Activated naive CD4-positive, alpha-beta T cell treated with anti-CD3 and anti-CD28 coated beads, Interleukin-2, amount 50 U/mL, for 24 hours (primary cell): ENCODE data around the gene SLC4A4.

ENCODE experiments used
- H3K27ac Mint-ChIP-seq: one replicate; pipeline ENCODE4 v1.8.0; 2021; ENCODE audit warnings: mild to moderate bottlenecking, mixed read lengths
- H3K27me3 Mint-ChIP-seq: one replicate; pipeline ENCODE4 v1.8.0; 2021; ENCODE audit warnings: mixed read lengths
- H3K36me3 Mint-ChIP-seq: one replicate; pipeline ENCODE4 v1.8.0; 2021; ENCODE audit warnings: mixed read lengths
- H3K4me1 Mint-ChIP-seq: one replicate; pipeline ENCODE4 v1.8.0; 2021; ENCODE audit warnings: mixed read lengths
- H3K4me3 Mint-ChIP-seq: one replicate; pipeline ENCODE4 v1.8.0; 2021; ENCODE audit warnings: mild to moderate bottlenecking, mixed read lengths
- H3K9me3 Mint-ChIP-seq: one replicate; pipeline ENCODE4 v1.8.0; 2021; ENCODE audit warnings: mixed read lengths

Gene SLC4A4

GRCh38 chr4:71466775-71467174 is 128.0 kb downstream of the SLC4A4 start:
- no peak overlapping the region for H3K27ac Mint-ChIP-seq
- H3K27me3 Mint-ChIP-seq: peaks cover 2% of the 10 kb centered on the region
- no peaks in the 10 kb centered on the region for H3K4me1 Mint-ChIP-seq
- no peak overlapping the region for H3K4me3 Mint-ChIP-seq
- H3K9me3 Mint-ChIP-seq: no peaks in the 10 kb centered on the region
- H3K36me3 Mint-ChIP-seq: no peaks in the 10 kb centered on the region

GRCh38 chr4:71468116-71468710 is 129.4 kb downstream of the SLC4A4 start:
- H3K4me1 Mint-ChIP-seq: no peaks in the 10 kb centered on the region
- no peaks in the 10 kb centered on the region for H3K36me3 Mint-ChIP-seq
- H3K27ac Mint-ChIP-seq: no peak overlapping the region
- H3K9me3 Mint-ChIP-seq: no peaks in the 10 kb centered on the region
- no peak overlapping the region for H3K4me3 Mint-ChIP-seq
- H3K27me3 Mint-ChIP-seq: peaks cover 2% of the 10 kb centered on the region

GRCh38 chr4:71469541-71469940 is 130.7 kb downstream of the SLC4A4 start:
- H3K36me3 Mint-ChIP-seq: no peaks in the 10 kb centered on the region
- no peaks in the 10 kb centered on the region for H3K4me1 Mint-ChIP-seq
- no peaks in the 10 kb centered on the region for H3K9me3 Mint-ChIP-seq
- H3K27me3 Mint-ChIP-seq: peaks cover 2% of the 10 kb centered on the region
- no peak overlapping the region for H3K4me3 Mint-ChIP-seq
- H3K27ac Mint-ChIP-seq: no peak overlapping the region

- Mint-ChIP-seq H3K4me1 (no peaks in the 10 kb centered on the region), H3K27me3 (peaks cover 2% of the 10 kb centered on the region), H3K9me3 (no peaks in the 10 kb centered on the region), H3K27ac (no peak overlapping the region), H3K4me3 (no peak overlapping the region), H3K36me3 (no peaks in the 10 kb centered on the region)
Measured at GRCh38 chr4:71470524-71470923, 131.7 kb downstream of the SLC4A4 start.

GRCh38 chr4:71472946-71473345 is 134.1 kb downstream of the SLC4A4 start:
- Mint-ChIP-seq H3K4me3 (no peak overlapping the region), H3K4me1 (no peaks in the 10 kb centered on the region), H3K27ac (no peak overlapping the region), H3K36me3 (no peaks in the 10 kb centered on the region), H3K27me3 (peaks cover 2% of the 10 kb centered on the region), H3K9me3 (peaks cover 5% of the 10 kb centered on the region)

GRCh38 chr4:71473541-71474240 is 134.9 kb downstream of the SLC4A4 start:
- Mint-ChIP-seq H3K27me3 (peaks cover 2% of the 10 kb centered on the region), H3K4me1 (no peaks in the 10 kb centered on the region), H3K9me3 (peaks cover 5% of the 10 kb centered on the region), H3K4me3 (no peak overlapping the region), H3K27ac (no peak overlapping the region), H3K36me3 (no peaks in the 10 kb centered on the region)

GRCh38 chr4:71474731-71475130 is 135.9 kb downstream of the SLC4A4 start:
- Mint-ChIP-seq H3K27ac (no peak overlapping the region), H3K4me1 (no peaks in the 10 kb centered on the region), H3K9me3 (peaks cover 5% of the 10 kb centered on the region), H3K36me3 (no peaks in the 10 kb centered on the region), H3K4me3 (no peak overlapping the region), H3K27me3 (peaks cover 2% of the 10 kb centered on the region)

- Mint-ChIP-seq H3K36me3 (no peaks in the 10 kb centered on the region), H3K9me3 (peaks cover 5% of the 10 kb centered on the region), H3K27ac (no peak overlapping the region), H3K4me3 (no peak overlapping the region), H3K4me1 (no peaks in the 10 kb centered on the region), H3K27me3 (no peaks in the 10 kb centered on the region)
Measured at GRCh38 chr4:71476240-71476639, 137.4 kb downstream of the SLC4A4 start.

GRCh38 chr4:71486550-71487343 is 147.9 kb downstream of the SLC4A4 start:
- no peak overlapping the region for H3K27ac Mint-ChIP-seq
- no peak overlapping the region for H3K4me3 Mint-ChIP-seq
- peaks cover 4% of the 10 kb centered on the region for H3K9me3 Mint-ChIP-seq
- H3K4me1 Mint-ChIP-seq: no peaks in the 10 kb centered on the region
- H3K27me3 Mint-ChIP-seq: peaks cover 4% of the 10 kb centered on the region
- no peaks in the 10 kb centered on the region for H3K36me3 Mint-ChIP-seq

GRCh38 chr4:71487344-71487920 is 148.6 kb downstream of the SLC4A4 start:
- no peak overlapping the region for H3K4me3 Mint-ChIP-seq

GRCh38 chr4:71494539-71494938 is 155.7 kb downstream of the SLC4A4 start:
- Mint-ChIP-seq H3K9me3 (no peaks in the 10 kb centered on the region), H3K4me3 (no peak overlapping the region), H3K36me3 (no peaks in the 10 kb centered on the region), H3K27me3 (peaks cover 3% of the 10 kb centered on the region), H3K27ac (no peak overlapping the region), H3K4me1 (no peaks in the 10 kb centered on the region)

More at GRCh38 chr4:71487344-71487920, 148.6 kb downstream of the SLC4A4 start:
- Mint-ChIP-seq H3K36me3 (no peaks in the 10 kb centered on the region), H3K9me3 (peaks cover 4% of the 10 kb centered on the region), H3K4me1 (no peaks in the 10 kb centered on the region), H3K27me3 (peaks cover 6% of the 10 kb centered on the region), H3K27ac (no peak overlapping the region)

- Mint-ChIP-seq H3K4me3 (no peak overlapping the region), H3K27me3 (peaks cover 3% of the 10 kb centered on the region), H3K27ac (no peak overlapping the region), H3K4me1 (no peaks in the 10 kb centered on the region), H3K9me3 (no peaks in the 10 kb centered on the region), H3K36me3 (no peaks in the 10 kb centered on the region)
Measured at GRCh38 chr4:71495454-71495853, 156.6 kb downstream of the SLC4A4 start.

GRCh38 chr4:71497078-71497477 is 158.3 kb downstream of the SLC4A4 start:
- H3K27ac Mint-ChIP-seq: no peak overlapping the region
- no peaks in the 10 kb centered on the region for H3K4me1 Mint-ChIP-seq
- H3K36me3 Mint-ChIP-seq: no peaks in the 10 kb centered on the region
- H3K27me3 Mint-ChIP-seq: peaks cover 3% of the 10 kb centered on the region
- no peaks in the 10 kb centered on the region for H3K9me3 Mint-ChIP-seq
- no peak overlapping the region for H3K4me3 Mint-ChIP-seq

- H3K4me3 Mint-ChIP-seq: no peak overlapping the region
- H3K36me3 Mint-ChIP-seq: no peaks in the 10 kb centered on the region
- no peaks in the 10 kb centered on the region for H3K9me3 Mint-ChIP-seq
- H3K4me1 Mint-ChIP-seq: no peaks in the 10 kb centered on the region
- no peak overlapping the region for H3K27ac Mint-ChIP-seq
- H3K27me3 Mint-ChIP-seq: peaks cover 3% of the 10 kb centered on the region
Measured at GRCh38 chr4:71498002-71498401, 159.2 kb downstream of the SLC4A4 start.

- peaks cover 1% of the 10 kb centered on the region for H3K27me3 Mint-ChIP-seq
- no peaks in the 10 kb centered on the region for H3K4me1 Mint-ChIP-seq
- no peak overlapping the region for H3K4me3 Mint-ChIP-seq
- no peak overlapping the region for H3K27ac Mint-ChIP-seq
- H3K9me3 Mint-ChIP-seq: no peaks in the 10 kb centered on the region
- H3K36me3 Mint-ChIP-seq: no peaks in the 10 kb centered on the region
Measured at GRCh38 chr4:71498625-71499024, 159.8 kb downstream of the SLC4A4 start.

GRCh38 chr4:71501992-71502391 is 163.2 kb downstream of the SLC4A4 start:
- Mint-ChIP-seq H3K4me3 (no peak overlapping the region), H3K9me3 (peaks cover 1% of the 10 kb centered on the region), H3K27ac (no peak overlapping the region), H3K36me3 (no peaks in the 10 kb centered on the region), H3K27me3 (peaks cover 9% of the 10 kb centered on the region), H3K4me1 (no peaks in the 10 kb centered on the region)
